AG04449 (cell line): ENCODE results near the gene JPH3.

Source experiments
- CTCF ChIA-PET: fragments of 350-600 bp; formaldehyde crosslinking; extraction: SDS; loops from one replicate; lab custom pipeline; 2021; ENCODE audit warnings: antibody characterized with exemption; lab: Yijun Ruan, JAX
- POLR2A ChIA-PET: fragments of 400-600, 350-600 bp; formaldehyde crosslinking; extraction: SDS; loops from one replicate; lab custom pipeline; 2020; ENCODE audit warnings: antibody characterized with exemption, inconsistent platforms; lab: Yijun Ruan, JAX
- DNase-seq: peaks from one replicate; pipeline ENCODE4 v3.0.0-alpha.2; 2010; ENCODE audit warnings: low read depth, low spot score
- H3K4me3 ChIP-seq: 2 replicates; pipeline ENCODE4 v1.5.1; 2011; ENCODE audit warnings: low read depth, mild to moderate bottlenecking, control low read depth, low read length
- CTCF ChIP-seq: IDR thresholded peaks from one replicate; pipeline ENCODE4 v1.5.1; 2011; ENCODE audit warnings: mild to moderate bottlenecking, moderate library complexity, low read length, control low read depth, inconsistent platforms; ENCODE audit not compliant: insufficient read depth; ENCODE audit errors: missing control alignments

The JPH3 gene

GRCh38 chr16:87602821-87603683 is 744 bp downstream of the JPH3 start:
- no peak overlapping the region for H3K4me3 ChIP-seq
- POLR2A ChIA-PET, result no interaction called here
- CTCF ChIA-PET, result interaction anchor here (3.5 kb wide), 1 partner anchor 33 kb away, joined by 15 read pairs; no protein-coding TSS in a partner anchor
- TF ChIP-seq CTCF, result no peak
- no peak for DNase-seq

GRCh38 chr16:87603684-87604633 is 1.7 kb downstream of the JPH3 start:
- CTCF ChIA-PET, result interaction anchor here (3.5 kb wide), 1 partner anchor 32 kb away, joined by 15 read pairs; no protein-coding TSS in a partner anchor
- POLR2A ChIA-PET, result no interaction called here
- no peak for DNase-seq

GRCh38 chr16:87604634-87605111 is 2.4 kb downstream of the JPH3 start:
- TF ChIP-seq CTCF, result no peak
- no peak overlapping the region for H3K4me3 ChIP-seq
- CTCF ChIA-PET, result interaction anchor here (3.5 kb wide), 1 partner anchor 31 kb away, joined by 15 read pairs; no protein-coding TSS in a partner anchor
- POLR2A ChIA-PET, result no interaction called here
- DNase-seq, result no peak

More at GRCh38 chr16:87603684-87604633, 1.7 kb downstream of the JPH3 start:
- no peak for TF ChIP-seq CTCF
- H3K4me3 ChIP-seq, result no peak overlapping the region

- no peak for DNase-seq
- CTCF ChIA-PET, result no interaction called here
- TF ChIP-seq CTCF, result no peak
- POLR2A ChIA-PET, result no interaction called here
- H3K4me3 ChIP-seq, result no peak overlapping the region
These were observed 4.9 kb downstream of the JPH3 start for GRCh38 chr16:87607223-87607622.

- ChIA-PET CTCF (no interaction called here), POLR2A (no interaction called here)
- TF ChIP-seq CTCF, result no peak
- DNase-seq, result no peak
- H3K4me3 ChIP-seq, result no peak overlapping the region
These were observed 5.6 kb downstream of the JPH3 start for GRCh38 chr16:87607871-87608270.
